CD4-positive, alpha-beta T cell (primary cell): ENCODE measurements around the gene MLLT3. TPM values are rescaled to one million over a fixed set of nuclear protein-coding genes. Genes with fewer than 3 reads are reported as not detected.

Experiments
- ATAC-seq: fragments of 200-7000 bp; cut with Tn5 transposase; one replicate; pipeline ENCODE4 v1.10.0; 2022; ENCODE audit warnings: mild to moderate bottlenecking; ENCODE audit not compliant: poor library complexity
- CTCF ChIA-PET: fragments of 350-600 bp; sonication (Branson Sonifier 250); formaldehyde crosslinking; loops from one replicate; lab custom pipeline; 2021; ENCODE audit warnings: antibody characterized with exemption, inconsistent platforms; lab: Charles Lee
- POLR2A ChIA-PET: fragments of 350-600 bp; sonication (Branson Sonifier 250); formaldehyde crosslinking; loops from one replicate; lab custom pipeline; 2021; ENCODE audit warnings: antibody characterized with exemption, inconsistent platforms; lab: Charles Lee
- DNase-seq, 14 experiments: peaks; one replicate each; pipeline ENCODE4 v3.0.0-alpha.2; 2013 to 2020; ENCODE audit warnings: mixed read lengths in 2 of 14
- H3K27ac ChIP-seq, 2 donors: one replicate each; pipeline versions ENCODE4 v1.5.1 to v1.7.0; 2013; ENCODE audit warnings: low read length in 2 of 2, low read depth in 1 of 2, mild to moderate bottlenecking in 1 of 2
- H3K27me3 ChIP-seq, 2 experiments: 1 replicate in 1 of 2; 2 replicates in 1 of 2; pipeline versions ENCODE4 v1.6.1 to v1.7.0; 2013; ENCODE audit warnings: low read length in 2 of 2, control low read depth in 1 of 2, mild to moderate bottlenecking in 1 of 2, moderate library complexity in 1 of 2; ENCODE audit not compliant: insufficient read depth in 2 of 2, control insufficient read depth in 1 of 2
- H3K36me3 ChIP-seq: one replicate; pipeline ENCODE4 v1.6.1; 2013; ENCODE audit warnings: low read length, control low read depth; ENCODE audit not compliant: insufficient read depth
- H3K4me1 ChIP-seq: one replicate; pipeline ENCODE4 v1.6.1; 2013; ENCODE audit warnings: low read length, control low read depth; ENCODE audit not compliant: insufficient read depth
- H3K4me3 ChIP-seq: one replicate; pipeline ENCODE4 v1.5.1; 2013; ENCODE audit warnings: mild to moderate bottlenecking, low read length, moderate library complexity
- H3K9me3 ChIP-seq, 2 experiments: 1 replicate in 1 of 2; 2 replicates in 1 of 2; pipeline versions ENCODE4 v1.6.1 to v1.7.0; 2013; ENCODE audit warnings: low read length in 2 of 2, mild to moderate bottlenecking in 2 of 2, control low read depth in 1 of 2, moderate library complexity in 1 of 2; ENCODE audit not compliant: control insufficient read depth in 1 of 2, insufficient read depth in 1 of 2
- H3K27ac Mint-ChIP-seq: one replicate; pipeline ENCODE4 v1.8.0; 2020; ENCODE audit warnings: mixed read lengths
- H3K27me3 Mint-ChIP-seq: one replicate; pipeline ENCODE4 v1.8.0; 2021; ENCODE audit warnings: mixed read lengths
- H3K36me3 Mint-ChIP-seq: one replicate; pipeline ENCODE4 v1.8.0; 2021; ENCODE audit warnings: low read depth, mixed read lengths
- H3K4me1 Mint-ChIP-seq: one replicate; pipeline ENCODE4 v1.8.0; 2021; ENCODE audit warnings: low read depth, mixed read lengths
- H3K4me3 Mint-ChIP-seq: one replicate; pipeline ENCODE4 v1.8.0; 2020; ENCODE audit warnings: mild to moderate bottlenecking, mixed read lengths
- H3K9me3 Mint-ChIP-seq: one replicate; pipeline ENCODE4 v1.8.0; 2020; ENCODE audit warnings: mixed read lengths
- intact Hi-C, 2 experiments: fragments of 100-400 bp; cut with DNase I in 1 of 2; cut with micrococcal nuclease in 1 of 2; formaldehyde crosslinking; loops; one replicate each; pipeline versions ENCODE4 v1.15.1 to v1.9.0; 2023 to 2025; cut with DNase I, micrococcal nuclease
- total RNA-seq, 174 experiments: library from RNA in 2 of 174; stranded (reverse) in 2 of 174; gene quantifications; one replicate each; pipeline ENCODE4 v1.2.3 and lab custom pipeline; 2021 to 2026
- TF ChIP-seq, protein P1 (sequence below): fragments of 200-600 bp; IDR thresholded peaks from one replicate; pipeline ENCODE4 v1.8.0; 2022; ENCODE audit warnings: antibody characterized with exemption, mild to moderate bottlenecking

Gene MLLT3
- total RNA-seq, 2 experiments from 2014 or later: 59.2 to 60.6 TPM

DNA sequence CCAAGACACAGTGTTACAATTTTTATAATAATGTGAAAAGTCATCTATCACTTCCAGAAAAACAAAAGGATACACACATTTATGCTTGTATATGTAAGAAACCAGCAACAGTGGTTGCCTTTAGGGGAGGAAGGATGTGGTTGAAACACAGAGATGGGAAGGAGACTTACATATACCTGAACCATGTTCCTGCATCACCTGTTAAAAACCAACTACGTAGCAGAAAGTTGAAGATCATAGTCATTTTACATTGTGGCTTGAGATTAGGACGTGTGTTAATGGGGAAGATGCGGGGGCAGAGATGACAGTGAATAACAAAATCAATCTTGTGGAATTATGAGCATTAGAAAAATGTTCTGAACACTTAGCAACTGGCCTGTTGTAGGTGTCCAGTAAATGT, 307.3 kb downstream of the MLLT3 start:
- DNase-seq: peak in 4 of 14 experiments; percentile 27 to 85 (median 58)
- ATAC-seq: peak; percentile 94
- POLR2A ChIA-PET: interaction anchor here (1.0 to 4.0 kb wide), 2 partner anchors 15 to 17 kb away, joined by 3 to 10 read pairs; no protein-coding TSS in a partner anchor
- H3K27ac ChIP-seq: peak overlapping the region; percentile 33 to 69
- H3K4me3 Mint-ChIP-seq: no peak overlapping the region
- peaks cover 52% of the 10 kb centered on the region for H3K4me1 ChIP-seq
- no peaks in the 10 kb centered on the region for H3K9me3 ChIP-seq
- peaks cover 65% of the 10 kb centered on the region for H3K4me1 Mint-ChIP-seq
- no peaks in the 10 kb centered on the region for H3K27me3 Mint-ChIP-seq
- no peaks in the 10 kb centered on the region for H3K27me3 ChIP-seq
- intact Hi-C loops: loop anchor here in 1 of 2 experiments (2.0 kb wide), 1 partner anchor 308 kb away; the partner anchor contains the start of gene MLLT3
- no peaks in the 10 kb centered on the region for H3K9me3 Mint-ChIP-seq
- TF ChIP-seq, protein P1, sequence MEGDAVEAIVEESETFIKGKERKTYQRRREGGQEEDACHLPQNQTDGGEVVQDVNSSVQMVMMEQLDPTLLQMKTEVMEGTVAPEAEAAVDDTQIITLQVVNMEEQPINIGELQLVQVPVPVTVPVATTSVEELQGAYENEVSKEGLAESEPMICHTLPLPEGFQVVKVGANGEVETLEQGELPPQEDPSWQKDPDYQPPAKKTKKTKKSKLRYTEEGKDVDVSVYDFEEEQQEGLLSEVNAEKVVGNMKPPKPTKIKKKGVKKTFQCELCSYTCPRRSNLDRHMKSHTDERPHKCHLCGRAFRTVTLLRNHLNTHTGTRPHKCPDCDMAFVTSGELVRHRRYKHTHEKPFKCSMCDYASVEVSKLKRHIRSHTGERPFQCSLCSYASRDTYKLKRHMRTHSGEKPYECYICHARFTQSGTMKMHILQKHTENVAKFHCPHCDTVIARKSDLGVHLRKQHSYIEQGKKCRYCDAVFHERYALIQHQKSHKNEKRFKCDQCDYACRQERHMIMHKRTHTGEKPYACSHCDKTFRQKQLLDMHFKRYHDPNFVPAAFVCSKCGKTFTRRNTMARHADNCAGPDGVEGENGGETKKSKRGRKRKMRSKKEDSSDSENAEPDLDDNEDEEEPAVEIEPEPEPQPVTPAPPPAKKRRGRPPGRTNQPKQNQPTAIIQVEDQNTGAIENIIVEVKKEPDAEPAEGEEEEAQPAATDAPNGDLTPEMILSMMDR: no peak
- CTCF ChIA-PET: no interaction called here
- no peaks in the 10 kb centered on the region for H3K36me3 ChIP-seq
- H3K36me3 Mint-ChIP-seq: no peaks in the 10 kb centered on the region
- H3K4me3 ChIP-seq: no peak overlapping the region
- peak overlapping the region; percentile 78 for H3K27ac Mint-ChIP-seq

DNA sequence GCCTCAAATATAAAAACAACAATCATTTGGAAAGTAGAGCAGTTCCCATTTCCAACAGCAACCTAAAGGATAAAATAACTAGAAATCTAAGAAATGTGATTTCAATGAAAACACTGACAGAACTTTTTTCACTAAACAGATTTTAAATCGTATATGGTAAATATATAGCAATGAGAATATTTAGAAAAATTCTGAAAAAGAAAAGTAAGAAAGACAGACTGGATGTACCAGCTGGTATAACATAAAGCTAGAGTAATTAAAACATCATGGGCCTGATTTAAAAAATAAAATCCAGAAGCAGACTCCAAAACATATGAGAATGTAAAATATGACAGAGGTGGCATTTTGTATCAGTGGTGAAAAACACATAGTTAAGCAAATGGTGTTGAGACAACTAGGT, 308.9 kb downstream of the MLLT3 start:
- Mint-ChIP-seq H3K9me3 (no peaks in the 10 kb centered on the region), H3K4me3 (no peak overlapping the region), H3K36me3 (no peaks in the 10 kb centered on the region), H3K4me1 (peaks cover 58% of the 10 kb centered on the region), H3K27me3 (no peaks in the 10 kb centered on the region), H3K27ac (peak overlapping the region; percentile 0)
- ATAC-seq (no peak), DNase-seq (no peak)
- Histone ChIP-seq H3K36me3 (no peaks in the 10 kb centered on the region), H3K27ac (no peak overlapping the region), H3K9me3 (no peaks in the 10 kb centered on the region), H3K4me3 (no peak overlapping the region), H3K4me1 (peaks cover 37% of the 10 kb centered on the region), H3K27me3 (no peaks in the 10 kb centered on the region)
- intact Hi-C loops: no loop called here
- TF ChIP-seq, protein P1: no peak
- CTCF ChIA-PET: no interaction called here
- POLR2A ChIA-PET: interaction anchor here (4.0 kb wide), 1 partner anchor 13 kb away, joined by 10 read pairs; no protein-coding TSS in a partner anchor

DNA sequence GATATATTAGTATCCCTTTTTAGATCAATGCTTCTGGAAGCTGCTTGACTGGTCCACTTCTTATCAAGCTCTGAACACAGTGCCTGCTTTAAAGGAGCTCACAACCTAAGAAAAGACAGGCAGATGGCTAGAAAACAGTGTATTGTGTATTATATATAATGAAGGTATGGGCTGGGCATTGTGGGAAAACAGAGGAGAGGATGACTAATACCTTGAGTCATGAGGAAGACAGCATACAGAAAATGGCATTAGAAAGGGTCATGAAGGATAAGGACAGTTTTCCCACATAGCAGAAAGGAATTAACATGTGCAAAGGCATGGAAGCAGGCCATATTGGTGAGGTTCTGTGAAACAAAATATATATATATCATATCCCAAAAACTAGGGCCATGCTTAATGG, 309.6 kb downstream of the MLLT3 start:
- no peaks in the 10 kb centered on the region for H3K9me3 Mint-ChIP-seq
- POLR2A ChIA-PET: interaction anchor here (4.0 kb wide), 1 partner anchor 12 kb away, joined by 10 read pairs; no protein-coding TSS in a partner anchor
- no peaks in the 10 kb centered on the region for H3K9me3 ChIP-seq
- ATAC-seq (no peak), DNase-seq (no peak)
- no peak overlapping the region for H3K4me3 Mint-ChIP-seq
- no peak overlapping the region for H3K27ac ChIP-seq
- H3K27me3 ChIP-seq: no peaks in the 10 kb centered on the region
- peaks cover 51% of the 10 kb centered on the region for H3K4me1 Mint-ChIP-seq
- H3K27ac Mint-ChIP-seq: peak overlapping the region; percentile 0
- H3K36me3 ChIP-seq: no peaks in the 10 kb centered on the region
- H3K4me1 ChIP-seq: peaks cover 30% of the 10 kb centered on the region
- TF ChIP-seq, protein P1: no peak
- H3K27me3 Mint-ChIP-seq: no peaks in the 10 kb centered on the region
- CTCF ChIA-PET: no interaction called here
- no peaks in the 10 kb centered on the region for H3K36me3 Mint-ChIP-seq
- H3K4me3 ChIP-seq: no peak overlapping the region
- intact Hi-C loops: no loop called here
